ENCODE measurements around the gene LARGE1. TPM values are rescaled to one million over a fixed set of nuclear protein-coding genes. Genes with fewer than 3 reads are reported as not detected.

Gene LARGE1
- total RNA-seq, 1 donor from 2014 or later: 2.4 TPM

DNA sequence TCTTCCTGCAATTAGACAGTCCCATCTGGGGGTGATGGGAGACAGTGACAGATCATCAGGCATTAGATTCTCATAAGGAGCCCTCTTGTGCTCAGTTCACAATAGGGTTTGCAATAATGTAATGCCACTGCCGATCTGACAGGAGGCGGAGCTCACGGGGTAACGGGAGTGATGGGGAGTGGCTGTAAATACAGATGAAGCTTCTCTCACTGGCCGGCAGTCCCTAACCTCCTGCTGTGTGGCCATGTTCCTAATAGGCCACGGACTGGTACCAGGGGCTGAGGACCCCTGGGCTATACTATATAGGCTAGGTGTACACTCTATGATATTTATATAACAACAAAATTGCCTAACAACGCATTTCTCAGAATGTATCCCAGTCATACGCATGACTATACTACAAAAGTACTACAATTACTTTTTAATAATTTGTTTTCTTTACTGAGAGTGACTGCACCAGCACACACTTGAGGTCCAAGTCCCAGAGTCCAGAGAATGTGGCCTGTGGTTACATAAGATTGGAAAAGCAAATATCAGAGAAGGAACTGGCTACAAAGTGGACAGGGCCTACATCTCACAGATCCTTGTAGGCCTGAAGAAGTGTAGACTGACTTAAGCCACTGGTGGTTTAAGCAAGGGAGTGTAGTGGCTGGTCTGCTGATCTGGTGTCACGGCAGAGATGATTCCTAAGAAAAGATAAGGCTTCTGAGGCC, 200.0 kb downstream of the LARGE1 start:
- TF ChIP-seq, protein P1, sequence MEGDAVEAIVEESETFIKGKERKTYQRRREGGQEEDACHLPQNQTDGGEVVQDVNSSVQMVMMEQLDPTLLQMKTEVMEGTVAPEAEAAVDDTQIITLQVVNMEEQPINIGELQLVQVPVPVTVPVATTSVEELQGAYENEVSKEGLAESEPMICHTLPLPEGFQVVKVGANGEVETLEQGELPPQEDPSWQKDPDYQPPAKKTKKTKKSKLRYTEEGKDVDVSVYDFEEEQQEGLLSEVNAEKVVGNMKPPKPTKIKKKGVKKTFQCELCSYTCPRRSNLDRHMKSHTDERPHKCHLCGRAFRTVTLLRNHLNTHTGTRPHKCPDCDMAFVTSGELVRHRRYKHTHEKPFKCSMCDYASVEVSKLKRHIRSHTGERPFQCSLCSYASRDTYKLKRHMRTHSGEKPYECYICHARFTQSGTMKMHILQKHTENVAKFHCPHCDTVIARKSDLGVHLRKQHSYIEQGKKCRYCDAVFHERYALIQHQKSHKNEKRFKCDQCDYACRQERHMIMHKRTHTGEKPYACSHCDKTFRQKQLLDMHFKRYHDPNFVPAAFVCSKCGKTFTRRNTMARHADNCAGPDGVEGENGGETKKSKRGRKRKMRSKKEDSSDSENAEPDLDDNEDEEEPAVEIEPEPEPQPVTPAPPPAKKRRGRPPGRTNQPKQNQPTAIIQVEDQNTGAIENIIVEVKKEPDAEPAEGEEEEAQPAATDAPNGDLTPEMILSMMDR (IDR thresholded peaks at IDR 0.05; ENCODE audit: insufficient read depth, low read length, severe bottlenecking): no peak
- no peaks in the 10 kb centered on the region for H3K27me3 ChIP-seq (ENCODE audit: control insufficient read depth, insufficient read depth, low read length)
- FAIRE-seq (no peak), DNase-seq (ENCODE audit: low read depth) (no peak)
- H3K4me3 ChIP-seq (ENCODE audit: low read depth, low read length): no peak overlapping the region
- H3K36me3 ChIP-seq (ENCODE audit: control insufficient read depth, insufficient read depth, low read length): no peaks in the 10 kb centered on the region

- H3K36me3 ChIP-seq (ENCODE audit: control insufficient read depth, insufficient read depth, low read length): no peaks in the 10 kb centered on the region
- no peak for FAIRE-seq
Measured at GRCh38 chr22:33717694-33718396, 202.4 kb downstream of the LARGE1 start.

GRCh38 chr22:33715237-33715985, 204.9 kb downstream of the LARGE1 start:
- FAIRE-seq: no peak

More at GRCh38 chr22:33717694-33718396, 202.4 kb downstream of the LARGE1 start:
- Histone ChIP-seq H3K27me3 (ENCODE audit: control insufficient read depth, insufficient read depth, low read length) (no peaks in the 10 kb centered on the region), H3K4me3 (ENCODE audit: low read depth, low read length) (no peak overlapping the region)
- no peak for DNase-seq (ENCODE audit: low read depth)
- TF ChIP-seq, protein P1 (IDR thresholded peaks at IDR 0.05; ENCODE audit: insufficient read depth, low read length, severe bottlenecking): no peak

DNA sequence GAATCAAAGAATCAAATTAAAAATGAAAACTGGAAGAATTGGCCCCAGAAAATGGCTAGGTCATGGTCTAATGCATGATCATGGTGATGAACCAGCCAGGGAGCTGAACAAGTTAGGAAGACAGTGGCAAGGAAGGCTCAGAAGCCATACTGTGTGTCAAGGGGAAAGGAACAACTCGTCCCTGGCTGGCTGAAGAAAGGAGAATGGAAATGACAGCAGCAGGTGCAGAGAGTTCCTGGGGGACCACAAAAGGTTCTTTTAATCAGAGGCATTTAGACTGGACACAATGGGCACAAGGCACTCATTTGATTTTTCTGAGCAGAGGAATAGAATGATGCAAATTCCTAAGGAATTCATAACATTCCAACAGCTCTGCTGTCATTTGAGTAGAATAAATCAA, 209.9 kb downstream of the LARGE1 start:
- TF ChIP-seq, protein P1 (IDR thresholded peaks at IDR 0.05; ENCODE audit: insufficient read depth, low read length, severe bottlenecking): no peak
- FAIRE-seq (no peak), DNase-seq (ENCODE audit: low read depth) (no peak)
- H3K4me3 ChIP-seq (ENCODE audit: low read depth, low read length): no peak overlapping the region
- H3K36me3 ChIP-seq (ENCODE audit: control insufficient read depth, insufficient read depth, low read length): no peaks in the 10 kb centered on the region
- no peaks in the 10 kb centered on the region for H3K27me3 ChIP-seq (ENCODE audit: control insufficient read depth, insufficient read depth, low read length)

More at GRCh38 chr22:33715237-33715985, 204.9 kb downstream of the LARGE1 start:
- H3K27me3 ChIP-seq (ENCODE audit: control insufficient read depth, insufficient read depth, low read length): no peaks in the 10 kb centered on the region
- no peak overlapping the region for H3K4me3 ChIP-seq (ENCODE audit: low read depth, low read length)
- no peak for DNase-seq (ENCODE audit: low read depth)
- TF ChIP-seq, protein P1 (IDR thresholded peaks at IDR 0.05; ENCODE audit: insufficient read depth, low read length, severe bottlenecking): no peak
- H3K36me3 ChIP-seq (ENCODE audit: control insufficient read depth, insufficient read depth, low read length): no peaks in the 10 kb centered on the region

GRCh38 chr22:33707581-33707980, 212.7 kb downstream of the LARGE1 start:
- Histone ChIP-seq H3K36me3 (ENCODE audit: control insufficient read depth, insufficient read depth, low read length) (no peaks in the 10 kb centered on the region), H3K4me3 (ENCODE audit: low read depth, low read length) (no peak overlapping the region), H3K27me3 (ENCODE audit: control insufficient read depth, insufficient read depth, low read length) (no peaks in the 10 kb centered on the region)
- no peak for DNase-seq (ENCODE audit: low read depth)
- TF ChIP-seq, protein P1 (IDR thresholded peaks at IDR 0.05; ENCODE audit: insufficient read depth, low read length, severe bottlenecking): no peak
- no peak for FAIRE-seq
